ENCODE results near the gene NFASC.

Gene NFASC

GRCh38 chr1:204928671-204929486, 58.2 kb downstream of the NFASC start:
- DNase-seq (ENCODE audit: low spot score) = no peak

- no peak for DNase-seq (ENCODE audit: low spot score)
Observed at GRCh38 chr1:204929487-204930154, 59.0 kb downstream of the NFASC start.

GRCh38 chr1:204930155-204930523, 59.5 kb downstream of the NFASC start:
- no peak for DNase-seq (ENCODE audit: low spot score)

GRCh38 chr1:204931313-204931712, 60.7 kb downstream of the NFASC start:
- DNase-seq (ENCODE audit: low spot score) = no peak

- no peak for DNase-seq (ENCODE audit: low spot score)
Observed at GRCh38 chr1:204931768-204932572, 61.3 kb downstream of the NFASC start.

GRCh38 chr1:204932573-204932909, 61.9 kb downstream of the NFASC start:
- no peak for DNase-seq (ENCODE audit: low spot score)

GRCh38 chr1:204935155-204935554, 64.5 kb downstream of the NFASC start:
- DNase-seq (ENCODE audit: low spot score) = no peak

GRCh38 chr1:204936765-204937164, 66.1 kb downstream of the NFASC start:
- no peak for DNase-seq (ENCODE audit: low spot score)

- no peak for DNase-seq (ENCODE audit: low spot score)
Observed at GRCh38 chr1:204937901-204938300, 67.2 kb downstream of the NFASC start.

- DNase-seq (ENCODE audit: low spot score) = no peak
Observed at GRCh38 chr1:204940591-204940990, 69.9 kb downstream of the NFASC start.

GRCh38 chr1:204941421-204942338, 71.0 kb downstream of the NFASC start:
- peak; percentile 88 for DNase-seq (ENCODE audit: low spot score)

- no peak for DNase-seq (ENCODE audit: low spot score)
Observed at GRCh38 chr1:204943495-204943894, 72.8 kb downstream of the NFASC start.

- no peak for DNase-seq (ENCODE audit: low spot score)
Observed at GRCh38 chr1:204944662-204945061, 74.0 kb downstream of the NFASC start.

GRCh38 chr1:204945565-204945977, 74.9 kb downstream of the NFASC start:
- DNase-seq (ENCODE audit: low spot score) = no peak

- no peak for DNase-seq (ENCODE audit: low spot score)
Observed at GRCh38 chr1:204946640-204947039, 76.0 kb downstream of the NFASC start.

- DNase-seq (ENCODE audit: low spot score) = no peak
Observed at GRCh38 chr1:204947338-204947737, 76.7 kb downstream of the NFASC start.

- no peak for DNase-seq (ENCODE audit: low spot score)
Observed at GRCh38 chr1:204947747-204948146, 77.1 kb downstream of the NFASC start.

- no peak for DNase-seq (ENCODE audit: low spot score)
Observed at GRCh38 chr1:204950353-204951001, 79.8 kb downstream of the NFASC start.

GRCh38 chr1:204958317-204959307, 88.0 kb downstream of the NFASC start:
- no peak for DNase-seq (ENCODE audit: low spot score)

- no peak for DNase-seq (ENCODE audit: low spot score)
Observed at GRCh38 chr1:204959374-204959773, 88.7 kb downstream of the NFASC start.

All from GM03348 (cell line).